GM21381 (cell line): ENCODE data around the gene AKT3.
"Not testable (repeated sequence)": the region's sequence is repeated elsewhere in the genome, so short reads cannot be mapped to it uniquely, and the experiment has no call there.

ENCODE experiments used
- ATAC-seq: cut with Tn5 transposase; IDR thresholded peaks from one replicate; pipeline ENCODE4 v1.9.1; 2021; ENCODE audit warnings: mild to moderate bottlenecking, moderate library complexity; ENCODE audit not compliant: unreplicated experiment

Gene AKT3

DNA sequence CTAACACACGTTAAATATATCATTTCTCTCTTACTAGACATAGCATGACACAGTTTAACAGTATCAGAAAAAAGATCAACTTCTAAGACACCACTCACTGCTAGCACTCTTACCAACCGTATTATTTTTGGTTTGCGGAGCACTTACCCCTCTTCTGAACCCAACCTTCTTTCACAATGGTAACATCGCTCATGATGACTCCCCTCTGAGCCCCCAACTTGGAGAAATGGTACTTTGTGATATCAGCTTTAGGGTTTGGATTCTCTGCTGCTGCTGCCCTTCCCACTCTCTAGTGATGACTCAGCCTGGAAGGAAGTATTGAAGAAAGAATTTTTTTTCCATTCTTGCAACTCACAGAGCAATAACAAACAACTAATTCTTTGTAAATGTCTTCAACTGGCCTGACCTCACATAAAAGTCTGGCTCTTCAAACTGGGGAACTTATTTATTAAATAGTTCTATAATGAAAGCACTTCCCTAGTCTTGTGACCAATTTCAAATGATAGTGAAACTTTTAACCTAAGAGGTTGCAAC, 7.0 kb downstream of the AKT3 start:
- no peak for ATAC-seq

DNA sequence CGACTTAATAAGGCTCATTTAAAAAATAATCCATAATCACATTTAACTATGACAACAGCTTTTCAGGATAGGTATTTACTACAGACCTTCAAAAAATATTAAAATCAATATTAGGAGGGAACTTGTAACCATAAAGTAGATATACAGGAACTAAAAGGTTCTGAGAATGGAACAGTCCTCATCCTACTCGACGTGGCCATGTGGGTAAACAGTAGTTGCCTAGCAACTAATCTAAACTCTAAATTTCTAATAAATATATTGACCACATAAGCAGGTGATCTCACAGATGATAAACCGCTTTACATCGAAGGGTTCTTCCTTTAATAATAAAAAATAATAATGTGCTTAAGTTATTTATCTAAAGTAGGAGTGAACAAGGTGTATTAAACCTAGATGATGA, 7.9 kb downstream of the AKT3 start:
- ATAC-seq, result no peak

DNA sequence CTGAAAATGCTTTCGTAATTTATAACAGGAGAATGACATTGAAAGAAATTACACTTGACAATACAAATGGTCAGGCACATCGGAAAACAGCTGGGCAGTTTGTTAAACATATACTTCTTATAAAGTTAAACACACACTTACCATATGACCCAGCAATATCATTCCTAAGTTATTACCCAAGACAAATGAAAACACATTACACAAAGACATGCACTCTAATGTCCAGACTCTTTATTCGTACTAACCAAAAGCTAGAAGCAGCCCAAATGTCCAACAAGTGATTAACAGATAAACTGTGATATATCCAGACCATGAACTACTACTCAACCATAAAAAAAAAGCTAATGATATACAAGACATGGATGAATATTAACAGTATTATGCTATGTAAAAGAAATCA, 8.5 kb downstream of the AKT3 start:
- no peak for ATAC-seq

DNA sequence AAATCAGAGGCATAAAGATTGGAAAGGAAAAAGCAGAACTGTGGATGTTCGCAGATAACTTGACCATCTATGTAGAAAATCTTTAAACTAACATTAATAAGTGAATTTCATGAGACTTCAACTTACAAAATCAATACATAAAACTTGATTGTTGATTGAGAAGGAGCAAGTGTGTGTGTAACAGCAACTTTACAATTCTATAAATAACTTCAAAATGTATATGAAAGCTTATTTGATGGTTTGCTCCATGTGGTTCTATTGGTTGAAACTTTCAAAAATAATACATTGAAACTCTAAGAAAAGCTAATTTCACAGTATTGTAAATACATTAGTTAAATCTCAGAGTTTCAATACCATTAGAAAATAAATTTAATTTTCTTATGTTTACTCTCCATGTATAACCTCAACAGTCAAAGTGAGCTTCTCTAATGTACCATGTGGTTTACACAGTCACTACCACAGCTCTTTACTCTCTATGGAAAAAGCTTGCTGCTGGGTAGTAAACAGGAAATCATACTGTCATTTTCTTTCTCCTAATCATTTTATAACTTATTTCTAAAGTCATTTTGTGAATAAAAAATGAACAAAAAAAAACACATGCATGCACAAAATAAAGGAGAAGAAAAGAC, 12.0 kb downstream of the AKT3 start:
- peak; percentile 76 for ATAC-seq

DNA sequence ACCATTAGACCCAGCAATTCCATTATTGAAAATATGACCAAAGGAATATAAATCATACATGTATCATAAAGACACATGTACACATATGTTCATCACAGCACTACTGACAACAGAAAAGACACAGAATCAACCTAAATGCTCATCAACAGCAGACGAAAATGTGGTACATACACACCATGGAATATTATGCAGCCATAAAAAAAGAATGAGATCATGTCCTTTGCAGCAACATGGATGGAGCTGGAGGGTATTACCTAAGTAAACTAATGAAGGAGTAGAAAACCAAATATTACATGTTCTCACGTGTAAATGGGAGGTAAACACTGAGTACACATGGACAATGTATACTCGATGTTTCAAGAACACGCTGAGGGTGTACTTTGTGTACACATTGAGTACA, 15.9 kb downstream of the AKT3 start:
- ATAC-seq, result no peak

DNA sequence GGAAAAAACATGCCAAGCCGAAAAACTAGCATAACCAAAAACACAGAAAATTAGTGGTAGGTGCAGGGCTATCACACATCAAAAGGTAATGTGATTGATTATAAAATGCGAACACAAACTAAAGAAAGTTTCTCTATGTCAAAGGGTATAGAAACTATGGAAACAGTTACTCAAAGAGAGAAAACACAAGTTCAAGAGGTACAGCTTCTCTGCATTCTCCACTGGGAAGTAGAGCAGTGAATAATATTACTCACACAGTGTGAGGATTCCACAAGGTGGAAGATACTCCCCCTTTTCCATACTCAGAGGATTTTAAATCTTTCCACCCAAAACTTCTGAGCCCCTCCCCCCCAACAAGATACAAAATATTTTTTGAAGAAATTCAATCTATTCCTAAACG, 18.6 kb downstream of the AKT3 start:
- ATAC-seq, result no peak

DNA sequence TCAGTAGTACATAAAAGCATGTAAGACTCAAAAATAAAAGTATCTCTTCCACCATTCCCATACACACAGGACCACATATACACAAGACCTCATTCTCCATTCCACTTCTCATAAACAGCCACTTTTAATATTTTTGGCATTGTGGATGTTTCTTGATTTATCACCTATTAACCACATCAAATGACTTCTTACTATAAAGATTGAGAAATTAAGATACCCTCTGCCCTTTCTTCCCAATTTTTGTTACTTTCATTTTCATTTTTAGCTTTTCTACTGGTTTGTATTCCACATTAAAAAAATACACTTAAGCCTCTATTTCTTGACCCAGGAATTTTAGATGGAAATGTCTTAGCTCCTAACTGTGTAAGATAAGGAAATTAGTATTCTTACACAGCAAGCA, 22.8 kb downstream of the AKT3 start:
- ATAC-seq, result no peak

DNA sequence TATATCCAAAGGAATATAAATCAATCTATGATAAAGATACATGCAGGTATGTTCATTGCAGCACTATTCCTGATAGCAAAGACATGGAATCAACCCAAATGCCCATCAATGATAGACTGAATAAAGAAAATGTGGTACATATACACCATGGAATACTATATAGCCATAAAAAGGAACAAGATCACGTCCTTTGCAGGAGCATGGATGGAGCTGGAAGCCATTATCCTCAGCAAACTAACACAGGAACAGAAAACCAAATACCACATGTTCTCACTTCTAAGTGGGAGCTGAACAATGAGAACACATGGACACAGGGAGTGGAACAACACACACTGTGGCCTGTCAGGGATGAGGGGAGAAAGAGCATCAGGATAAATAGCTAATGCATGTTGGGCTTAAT, 25.1 kb downstream of the AKT3 start:
- not testable (repeated sequence) for ATAC-seq

DNA sequence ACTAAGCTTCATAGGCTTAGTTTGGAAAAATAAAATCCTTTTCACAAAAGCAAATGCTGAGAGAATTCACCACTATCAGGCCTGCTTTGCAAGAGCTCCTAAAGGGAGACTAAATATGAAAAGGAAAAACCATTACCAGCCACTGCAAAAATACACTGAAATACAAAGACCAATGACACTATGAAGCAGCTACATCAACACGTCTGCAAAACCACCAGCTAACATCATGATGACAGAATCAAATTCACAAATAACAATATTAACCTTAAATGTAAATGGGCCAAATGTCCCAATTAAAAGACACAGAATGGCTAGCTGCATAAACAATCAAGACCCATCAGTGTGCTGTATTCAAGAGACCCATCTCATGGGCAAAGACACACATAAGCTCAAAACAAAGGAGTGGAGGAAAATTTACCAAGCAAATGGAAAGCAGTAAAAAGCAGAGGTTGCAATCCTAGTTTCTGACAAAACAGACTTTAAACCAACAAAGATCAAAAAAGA, 28.8 kb downstream of the AKT3 start:
- no peak for ATAC-seq

DNA sequence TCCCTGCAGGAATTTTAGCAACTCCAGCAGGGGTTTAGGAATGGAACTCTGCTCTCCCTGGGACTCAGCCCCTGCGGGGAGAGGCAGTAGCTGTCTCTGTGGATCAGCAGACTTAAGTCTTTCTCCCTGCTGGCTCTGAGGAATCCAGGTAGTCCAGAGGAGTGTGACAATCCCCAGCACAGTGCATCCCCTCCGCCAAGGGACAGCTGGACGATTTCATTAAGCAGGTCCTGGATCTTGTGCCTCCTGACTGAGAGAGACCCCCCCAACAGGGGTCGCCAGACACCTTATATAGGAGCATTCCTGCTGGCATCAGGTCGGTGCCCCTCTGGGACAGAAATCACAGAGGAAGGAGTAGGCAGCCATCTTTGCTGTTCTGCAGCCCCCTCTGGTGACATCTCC, 30.6 kb downstream of the AKT3 start:
- no peak for ATAC-seq

DNA sequence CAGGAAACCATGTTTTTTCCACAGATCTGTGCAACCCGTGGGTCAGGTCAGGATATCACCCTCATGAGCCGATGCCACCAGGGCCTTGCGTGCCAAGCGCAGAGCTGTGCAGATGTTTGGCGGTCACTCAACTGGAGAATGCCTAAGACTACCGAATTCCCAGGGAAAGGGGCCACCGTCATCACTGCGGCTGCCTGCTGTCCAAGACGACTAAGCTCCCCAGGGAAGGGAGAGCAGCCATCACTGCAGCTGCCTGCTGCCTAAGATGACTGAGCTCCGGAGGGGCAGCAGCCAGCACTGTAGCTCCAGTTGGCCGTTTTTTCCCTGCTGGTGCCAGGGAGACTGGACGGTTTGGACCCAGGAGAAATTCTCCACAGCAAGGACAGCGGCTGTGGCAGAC, 31.1 kb downstream of the AKT3 start:
- ATAC-seq, result no peak

DNA sequence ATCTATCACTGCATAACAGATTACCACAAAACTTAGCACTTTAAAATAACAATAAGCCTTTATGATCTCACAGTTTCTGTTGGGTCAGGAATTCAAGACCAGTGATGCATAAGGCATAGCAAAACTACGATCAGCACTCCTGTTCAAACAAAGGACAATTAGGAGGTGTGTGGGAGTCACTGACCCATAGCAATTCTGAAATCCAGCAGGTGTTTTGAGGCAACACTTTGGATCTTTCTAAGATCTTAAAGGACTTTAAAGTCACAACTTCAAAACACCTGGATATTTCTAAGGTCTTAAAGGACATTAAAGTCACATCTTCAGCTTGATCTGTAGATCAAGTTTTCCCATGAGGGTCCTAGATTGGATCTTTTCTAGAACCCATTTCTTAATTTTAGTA, 35.3 kb downstream of the AKT3 start:
- ATAC-seq, result no peak

DNA sequence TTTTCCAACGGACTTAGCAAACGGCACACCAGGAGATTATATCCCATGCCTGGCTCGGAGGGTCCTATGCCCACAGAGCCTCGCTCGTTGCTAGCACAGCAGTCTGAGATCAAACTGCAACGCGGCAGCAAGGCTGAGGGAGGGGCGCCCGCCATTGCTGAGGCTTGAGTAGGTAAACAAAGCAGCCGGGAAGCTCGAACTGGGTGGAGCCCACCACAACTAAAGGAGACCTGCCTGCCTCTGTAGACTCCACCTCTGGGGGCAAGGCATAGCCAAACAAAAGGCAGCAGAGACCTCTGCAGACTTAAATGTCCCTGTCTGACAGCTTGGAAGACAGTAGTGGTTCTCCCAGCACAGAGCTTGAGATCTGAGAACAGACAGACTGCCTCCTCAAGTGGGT, 42.7 kb downstream of the AKT3 start:
- ATAC-seq, result not testable (repeated sequence)

DNA sequence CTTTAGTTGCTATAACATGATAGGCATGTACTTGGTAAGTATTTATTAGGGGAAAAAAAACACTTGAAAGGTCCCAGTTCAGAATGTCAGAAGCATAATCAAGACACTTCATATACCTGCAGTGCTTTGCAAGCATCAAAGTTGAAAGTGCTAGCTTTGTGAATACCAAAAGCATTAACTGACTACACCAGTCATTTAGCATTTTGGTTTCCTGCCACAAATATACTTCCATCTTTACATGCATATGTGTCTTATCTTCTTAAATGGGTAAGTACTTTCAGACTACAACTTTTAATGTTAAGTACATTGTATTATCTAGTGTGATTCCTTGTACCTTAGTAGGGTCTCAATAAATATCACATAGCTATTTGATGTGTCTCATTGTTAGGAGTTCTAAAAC, 43.7 kb downstream of the AKT3 start:
- no peak for ATAC-seq

DNA sequence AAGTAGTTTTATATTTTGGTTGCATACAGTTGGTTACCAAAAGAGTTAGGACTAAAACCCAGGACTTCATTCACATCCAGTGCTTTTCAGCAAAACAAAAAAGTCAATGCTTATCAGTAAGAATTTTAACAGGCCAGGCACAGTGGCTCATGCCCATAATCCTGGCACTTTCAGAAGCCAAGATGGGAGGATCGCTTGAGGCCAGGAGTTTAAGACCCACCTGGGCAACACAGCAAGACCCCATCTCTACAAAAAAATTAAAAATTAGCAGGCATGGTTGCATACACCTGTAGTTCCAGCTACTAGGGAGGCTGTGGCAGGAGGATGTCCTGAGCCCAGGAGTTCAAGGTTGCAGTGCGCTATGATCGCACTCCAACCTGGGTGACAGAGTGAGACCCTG, 47.3 kb downstream of the AKT3 start:
- no peak for ATAC-seq

DNA sequence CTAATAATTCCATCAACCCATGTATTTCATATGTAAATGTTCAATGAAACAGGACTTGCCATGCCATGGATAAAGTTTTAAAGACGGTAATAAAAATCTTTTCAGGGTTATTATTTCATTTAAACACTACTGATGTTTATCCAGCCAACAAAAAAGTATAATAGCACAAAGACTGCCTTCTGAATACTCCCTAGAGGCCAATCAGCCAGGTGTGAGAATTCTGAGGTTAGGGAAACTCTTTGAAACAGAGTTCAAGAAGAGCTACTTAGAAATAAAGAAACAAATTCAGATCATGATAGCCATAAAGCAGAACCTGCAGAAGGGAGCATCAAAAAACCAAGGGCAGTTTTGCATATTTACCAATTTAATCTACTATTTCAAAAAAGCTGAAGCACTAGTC, 48.7 kb downstream of the AKT3 start:
- no peak for ATAC-seq

DNA sequence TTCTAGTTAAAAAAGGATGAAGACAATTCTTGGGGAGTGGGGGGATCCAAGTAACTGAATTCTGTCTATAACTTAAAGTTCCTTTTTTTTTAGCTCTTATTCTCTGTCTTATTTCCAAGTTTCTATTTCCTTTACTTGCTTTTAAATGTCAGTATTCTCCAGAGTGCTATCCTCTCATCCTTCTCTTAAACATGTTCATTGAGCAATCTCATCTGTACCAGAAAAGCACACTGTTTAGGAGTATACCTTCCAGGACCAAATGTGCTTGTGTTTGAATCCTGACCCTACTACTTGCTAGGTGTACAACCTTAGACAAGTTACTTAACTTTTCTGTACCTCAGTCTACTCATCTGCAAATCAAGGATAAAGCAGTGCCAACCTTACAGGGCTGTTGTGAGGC, 50.1 kb downstream of the AKT3 start:
- no peak for ATAC-seq

DNA sequence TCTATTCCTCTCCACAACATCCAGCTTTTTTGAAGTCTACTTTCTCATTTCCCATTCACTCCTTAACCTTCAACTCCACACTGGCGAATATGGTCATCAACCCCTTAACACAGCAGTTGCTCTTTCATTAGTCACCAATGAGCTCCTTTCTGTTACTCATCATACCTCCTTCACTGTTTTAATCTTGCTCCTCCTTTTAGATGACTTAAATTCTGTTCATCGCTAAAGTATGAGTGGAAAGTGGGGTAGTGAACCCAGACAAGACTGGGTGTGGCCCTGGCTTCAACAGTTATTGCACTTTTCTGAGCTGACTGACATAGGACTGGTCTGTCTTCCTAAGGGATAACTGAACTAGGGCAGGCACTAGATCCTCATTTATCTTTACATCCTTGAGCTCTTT, 51.3 kb downstream of the AKT3 start:
- no peak for ATAC-seq

DNA sequence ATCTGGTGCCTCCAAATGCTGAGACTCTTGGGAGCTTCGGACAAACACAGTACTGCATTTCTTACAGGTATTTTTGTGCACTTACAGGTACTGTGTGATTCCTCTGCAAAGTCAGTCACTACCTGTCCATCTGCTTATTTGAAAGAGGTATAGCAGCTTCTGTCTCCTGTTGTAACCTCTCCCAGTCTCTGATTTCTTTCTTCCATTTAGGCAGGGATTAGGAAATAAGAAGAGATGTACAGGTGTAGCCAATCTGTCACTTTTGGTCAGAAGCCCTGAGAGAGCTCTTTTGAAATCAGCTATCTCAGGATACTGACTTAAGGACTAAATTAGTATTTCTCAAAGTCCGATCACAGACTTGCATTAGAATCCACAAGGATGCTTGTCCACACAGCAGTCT, 54.0 kb downstream of the AKT3 start:
- no peak for ATAC-seq

DNA sequence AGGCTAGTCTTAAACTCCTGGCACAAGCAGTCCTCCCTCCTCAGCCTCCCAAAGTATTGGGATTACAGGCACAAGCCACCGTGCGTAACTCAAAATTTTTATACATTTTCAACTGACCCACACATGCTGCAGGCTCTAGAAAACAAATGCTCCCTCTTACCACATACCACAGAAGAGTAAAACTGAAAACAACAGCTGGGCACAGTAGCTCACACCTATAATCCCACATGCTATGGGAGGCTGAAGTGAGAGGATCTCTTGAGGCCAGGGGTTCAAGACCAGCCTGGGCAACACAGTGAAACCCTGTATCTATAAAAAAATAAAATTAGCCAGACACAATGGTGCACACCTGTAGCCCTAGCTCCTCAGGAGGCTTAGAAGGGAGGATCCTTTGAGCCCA, 56.7 kb downstream of the AKT3 start:
- no peak for ATAC-seq

DNA sequence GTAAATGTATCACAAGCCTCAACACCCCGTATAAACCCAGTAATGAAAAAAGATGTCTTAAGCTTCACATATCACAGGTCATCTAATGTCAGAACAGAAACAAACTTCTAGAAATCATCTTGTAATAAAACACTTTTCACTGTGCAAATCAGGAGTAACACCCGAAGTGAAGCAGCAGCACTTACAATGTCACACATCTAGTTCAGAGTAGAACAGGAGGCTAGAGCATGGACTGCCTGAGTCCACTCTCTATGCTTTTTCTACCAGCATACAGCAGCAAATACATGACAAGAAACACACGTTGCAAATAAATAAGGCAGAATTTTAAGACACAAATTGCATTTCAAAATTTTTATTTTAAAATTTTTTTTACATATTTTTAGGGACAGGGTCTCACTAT, 57.2 kb downstream of the AKT3 start:
- no peak for ATAC-seq

DNA sequence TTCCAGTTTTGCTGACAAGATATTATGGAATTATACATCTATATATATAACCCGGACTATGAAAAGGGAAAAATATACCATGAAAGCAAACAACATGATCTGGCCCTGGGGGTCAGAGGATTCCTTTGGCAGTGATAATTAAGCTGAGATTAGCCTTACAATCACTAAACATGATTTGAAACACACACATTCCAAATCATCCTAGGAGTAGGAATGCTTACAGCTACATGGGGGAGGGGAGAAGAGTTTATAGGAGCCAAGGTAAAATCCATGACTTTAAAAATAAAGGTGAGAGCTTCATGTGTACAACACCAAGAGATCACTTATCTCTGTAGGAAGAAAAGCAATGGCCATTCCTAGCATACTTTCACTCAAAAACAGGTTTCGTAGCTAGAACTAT, 57.6 kb downstream of the AKT3 start:
- no peak for ATAC-seq

DNA sequence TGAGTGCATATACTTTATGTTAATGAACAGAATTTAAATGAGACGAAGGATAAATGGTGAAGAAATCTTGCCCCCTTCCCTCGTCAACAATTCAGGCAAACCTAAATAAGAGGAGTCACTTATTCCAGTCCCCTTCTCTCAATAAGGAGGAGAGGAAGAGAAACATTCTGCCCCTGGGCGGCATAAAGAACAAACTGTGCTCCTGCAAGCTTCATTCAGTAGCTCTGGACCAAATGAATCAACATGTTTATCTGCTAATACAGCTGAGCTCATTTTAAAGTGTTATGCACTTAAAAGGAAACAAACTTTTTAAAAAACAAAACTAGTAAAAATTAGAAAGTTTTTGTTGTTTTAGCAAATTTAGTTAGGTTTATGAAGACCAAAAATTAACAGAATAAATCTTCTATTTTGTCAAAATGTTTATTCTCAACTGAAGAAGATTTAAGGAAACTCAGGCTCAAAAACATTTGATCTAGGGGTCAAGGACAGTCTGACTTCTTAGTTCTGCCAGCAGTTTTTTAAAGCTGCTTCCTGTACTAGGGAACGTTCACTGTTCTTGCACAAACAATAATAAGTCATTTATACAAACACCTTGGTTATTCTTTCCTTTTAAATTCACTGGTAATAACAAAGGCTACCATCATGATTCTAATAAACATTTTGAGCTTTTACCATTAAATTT, 58.3 kb downstream of the AKT3 start:
- no peak for ATAC-seq
